Testis (tissue), 3 donors: ENCODE measurements around the gene GAB2. TPM values are rescaled to one million over a fixed set of nuclear protein-coding genes. Genes with fewer than 3 reads are reported as not detected.

Experiments used
- DNase-seq: peaks from one replicate; pipeline ENCODE4 v3.0.0-alpha.2; 2019
- H3K27ac ChIP-seq, 2 donors: fragments of 200-600 bp; sonication (generic); one replicate each; pipeline ENCODE4 v1.5.1; 2019
- H3K27me3 ChIP-seq: fragments of 200-600 bp; sonication (generic); one replicate; pipeline ENCODE4 v1.5.1; 2019
- H3K36me3 ChIP-seq: fragments of 200-600 bp; sonication (generic); one replicate; pipeline ENCODE4 v1.5.1; 2017; ENCODE audit warnings: low read depth; ENCODE audit errors: missing control alignments
- H3K4me1 ChIP-seq: fragments of 200-600 bp; sonication (generic); one replicate; pipeline ENCODE4 v1.5.1; 2019
- H3K4me3 ChIP-seq, 2 donors: fragments of 200-600 bp; sonication (generic); one replicate each; pipeline ENCODE4 v1.5.1; 2017 to 2019
- H3K9me3 ChIP-seq: fragments of 200-600 bp; sonication (generic); one replicate; pipeline ENCODE4 v1.5.1; 2017
- POLR2A ChIP-seq: fragments of 450-650 bp; IDR thresholded peaks from one replicate; pipeline ENCODE4 v1.6.1; 2017; ENCODE audit warnings: antibody characterized with exemption, mild to moderate bottlenecking, moderate library complexity
- WGBS, 2 donors: methylation state at CpG; one replicate each; pipeline ENCODE4 v1.1.5; 2018; 5-methylcytosine and 5-hydroxymethylcytosine counted together
- intact Hi-C: fragments of 100-400 bp; cut with DNase I; formaldehyde crosslinking; loops from one replicate; pipeline ENCODE4 v1.15.1; 2023; ENCODE audit warnings: low total_unique reads
- polyA plus RNA-seq: library from polyadenylated mRNA; stranded (reverse); fragments of 350-450 nt; fragmentation: Illumina TruSeq; extraction: RNeasy Lipid Tissue Mini Kit (QIAGEN cat#74804); gene quantifications from one replicate; pipeline ENCODE4 v1.2.3, GENCODE V29; 2014; ENCODE audit warnings: low read depth, low replicate concordance; ENCODE audit not compliant: insufficient read depth
- total RNA-seq, 2 donors: library from RNA; depleted of rRNA; stranded (reverse); fragments of >200 nt; gene quantifications; one replicate each; pipeline ENCODE4 v1.2.3, GENCODE V29; 2016
- TF ChIP-seq, protein P1 (sequence below), 3 experiments: fragments of 450-650 bp in 2 of 3; fragments of 200-600 bp in 1 of 3; sonication (generic) in 1 of 3; IDR thresholded peaks; one replicate each; pipeline ENCODE4 v1.5.1; 2016 to 2019; ENCODE audit warnings: antibody characterized with exemption in 3 of 3, mild to moderate bottlenecking in 2 of 3, moderate library complexity in 1 of 3

Gene GAB2
- total and polyA plus RNA-seq, 3 donors from 2014 or later, result 9.2 to 14.3 (median 10.9) TPM

DNA sequence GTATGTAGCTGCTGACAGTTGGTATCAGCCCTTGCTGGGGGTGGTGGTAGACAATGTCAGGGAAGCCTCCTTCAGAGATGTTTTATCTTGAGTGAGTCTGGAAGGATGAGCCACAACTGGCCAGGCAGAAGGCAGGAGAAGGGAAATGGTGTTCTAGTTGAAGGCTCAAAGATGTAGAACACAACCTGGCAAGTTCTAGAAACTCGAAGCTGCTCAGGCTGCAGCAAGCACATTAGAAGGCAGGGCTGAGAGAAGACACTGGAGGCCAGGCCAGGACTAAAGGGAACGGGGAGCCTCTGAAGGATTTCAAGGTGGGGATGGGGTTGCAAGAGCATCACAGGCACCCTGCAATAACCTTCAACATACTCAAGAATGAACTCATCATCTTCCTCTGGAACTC lies 188.5 kb downstream of the GAB2 start:
- H3K4me1 ChIP-seq, result no peaks in the 10 kb centered on the region

DNA sequence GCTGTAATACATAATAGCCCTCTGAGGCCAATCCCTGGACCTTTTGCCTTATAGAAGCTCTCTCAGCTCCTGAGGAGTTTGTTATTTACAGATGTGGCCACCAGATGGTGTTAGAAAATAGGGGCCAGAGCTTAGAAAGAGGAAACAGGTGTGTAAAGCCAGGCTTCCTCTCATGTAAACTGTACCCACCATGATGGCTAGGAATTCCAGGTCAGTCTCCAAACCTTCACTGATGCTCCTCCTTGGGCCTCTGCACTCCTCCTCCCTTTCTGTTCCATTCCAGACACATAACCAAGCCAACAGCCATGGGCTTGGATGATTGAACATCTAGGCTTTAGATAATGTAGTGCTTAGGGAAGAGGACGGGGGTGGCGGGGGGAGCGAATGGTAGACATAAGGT lies 189.2 kb downstream of the GAB2 start:
- Histone ChIP-seq H3K36me3 (no peaks in the 10 kb centered on the region), H3K4me1 (no peaks in the 10 kb centered on the region), H3K27me3 (no peaks in the 10 kb centered on the region), H3K27ac (no peak overlapping the region), H3K4me3 (no peak overlapping the region), H3K9me3 (no peaks in the 10 kb centered on the region)
- intact Hi-C loops, result no loop called here
- no peak for DNase-seq
- TF ChIP-seq, protein P1, sequence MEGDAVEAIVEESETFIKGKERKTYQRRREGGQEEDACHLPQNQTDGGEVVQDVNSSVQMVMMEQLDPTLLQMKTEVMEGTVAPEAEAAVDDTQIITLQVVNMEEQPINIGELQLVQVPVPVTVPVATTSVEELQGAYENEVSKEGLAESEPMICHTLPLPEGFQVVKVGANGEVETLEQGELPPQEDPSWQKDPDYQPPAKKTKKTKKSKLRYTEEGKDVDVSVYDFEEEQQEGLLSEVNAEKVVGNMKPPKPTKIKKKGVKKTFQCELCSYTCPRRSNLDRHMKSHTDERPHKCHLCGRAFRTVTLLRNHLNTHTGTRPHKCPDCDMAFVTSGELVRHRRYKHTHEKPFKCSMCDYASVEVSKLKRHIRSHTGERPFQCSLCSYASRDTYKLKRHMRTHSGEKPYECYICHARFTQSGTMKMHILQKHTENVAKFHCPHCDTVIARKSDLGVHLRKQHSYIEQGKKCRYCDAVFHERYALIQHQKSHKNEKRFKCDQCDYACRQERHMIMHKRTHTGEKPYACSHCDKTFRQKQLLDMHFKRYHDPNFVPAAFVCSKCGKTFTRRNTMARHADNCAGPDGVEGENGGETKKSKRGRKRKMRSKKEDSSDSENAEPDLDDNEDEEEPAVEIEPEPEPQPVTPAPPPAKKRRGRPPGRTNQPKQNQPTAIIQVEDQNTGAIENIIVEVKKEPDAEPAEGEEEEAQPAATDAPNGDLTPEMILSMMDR (IDR thresholded peaks at IDR 0.05), result peak in 2 of 3 experiments; percentile 49 to 60
- TF ChIP-seq POLR2A, result no peak
- 96% methylated on average over 3 of the region's 3 CpGs for WGBS, 2 donors

More for the DNA sequence above, 188.5 kb downstream of the GAB2 start:
- DNase-seq, result no peak
- Histone ChIP-seq H3K9me3 (no peaks in the 10 kb centered on the region), H3K27me3 (no peaks in the 10 kb centered on the region), H3K27ac (no peak overlapping the region), H3K4me3 (no peak overlapping the region), H3K36me3 (no peaks in the 10 kb centered on the region)
- WGBS, 2 donors, result 88 to 93% methylated on average over 2 of the region's 2 CpGs
- intact Hi-C loops, result no loop called here
- TF ChIP-seq, protein P1 (IDR thresholded peaks at IDR 0.05), result no peak
- TF ChIP-seq POLR2A, result no peak

DNA sequence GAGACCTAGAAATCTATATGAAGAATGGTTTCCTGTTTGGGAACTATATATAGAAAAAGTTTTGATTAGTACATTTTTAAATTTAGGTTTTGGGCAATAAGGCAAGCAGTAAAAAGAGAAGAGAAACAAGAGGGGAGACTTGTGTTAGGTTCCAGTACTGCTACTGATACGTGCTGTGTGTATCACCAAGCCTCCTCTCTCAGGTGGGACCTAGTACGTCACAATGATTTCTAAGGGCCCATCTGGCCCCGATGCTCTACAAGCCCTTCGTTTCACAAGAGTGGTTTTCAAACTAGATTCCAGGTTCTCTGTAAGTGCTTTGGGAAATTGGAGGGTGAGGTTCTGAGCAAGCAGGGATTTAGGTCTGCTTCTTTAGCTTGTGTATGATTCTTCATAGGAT lies 189.7 kb downstream of the GAB2 start:
- Histone ChIP-seq H3K4me3 (no peak overlapping the region), H3K36me3 (no peaks in the 10 kb centered on the region), H3K27ac (no peak overlapping the region), H3K9me3 (no peaks in the 10 kb centered on the region), H3K4me1 (no peaks in the 10 kb centered on the region), H3K27me3 (no peaks in the 10 kb centered on the region)
- no peak for DNase-seq
- intact Hi-C loops, result no loop called here
- no peak for TF ChIP-seq POLR2A
- TF ChIP-seq, protein P1 (IDR thresholded peaks at IDR 0.05), result no peak
- 86 to 93% methylated on average over 4 of the region's 4 CpGs for WGBS, 2 donors

DNA sequence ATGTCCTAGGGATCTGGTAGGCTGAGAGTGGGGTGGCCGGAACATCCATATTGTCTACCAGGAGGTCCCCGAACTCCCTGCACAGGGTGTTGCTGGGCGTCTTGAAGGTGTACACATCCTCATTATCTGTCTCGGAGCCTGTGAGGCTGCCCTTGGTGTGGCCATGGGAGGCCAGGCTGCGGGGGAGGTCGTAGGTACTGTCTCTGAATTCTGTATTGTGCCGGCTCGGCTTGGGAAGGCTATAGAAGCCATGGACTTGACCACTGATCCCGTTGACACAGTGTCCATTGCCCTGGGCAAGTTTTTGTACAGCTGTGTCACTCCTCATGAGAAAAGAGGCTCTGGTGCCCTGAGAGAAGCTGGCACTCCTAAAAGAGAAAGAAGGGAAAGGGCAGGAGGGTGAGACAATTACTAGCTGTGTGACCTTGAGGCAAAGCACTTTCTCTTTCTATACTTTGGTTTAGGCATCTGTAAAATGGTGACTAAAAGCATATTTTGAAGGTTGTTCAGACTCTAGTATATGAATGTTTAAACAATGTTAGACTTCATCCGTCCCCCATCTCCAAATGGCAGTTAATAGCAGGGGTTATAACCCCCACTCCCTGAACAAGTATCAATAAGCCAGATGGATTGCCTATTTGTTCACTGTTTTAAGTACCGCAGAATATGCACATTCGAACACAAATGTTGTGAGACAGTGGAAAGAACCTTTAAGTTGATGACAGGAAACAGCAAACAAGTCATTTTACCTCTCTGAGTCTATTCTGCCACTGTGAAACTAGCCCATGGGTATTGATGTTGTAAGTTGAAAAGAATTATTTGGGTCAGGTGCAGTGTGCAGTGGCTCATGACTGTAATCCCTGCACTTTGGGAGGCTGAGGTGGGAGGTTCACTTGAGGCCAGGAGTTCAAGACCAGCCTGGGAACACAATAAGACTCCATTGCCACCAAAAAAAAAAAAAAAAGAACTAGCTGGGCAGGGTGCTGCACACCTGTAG lies 190.6 kb downstream of the GAB2 start:
- Histone ChIP-seq H3K27ac (no peak overlapping the region), H3K4me3 (no peak overlapping the region), H3K9me3 (no peaks in the 10 kb centered on the region), H3K36me3 (no peaks in the 10 kb centered on the region), H3K27me3 (no peaks in the 10 kb centered on the region), H3K4me1 (no peaks in the 10 kb centered on the region)
- no peak for DNase-seq
- intact Hi-C loops, result no loop called here
- 73 to 95% methylated on average over 12 of the region's 12 CpGs for WGBS, 2 donors
- no peak for TF ChIP-seq POLR2A
- TF ChIP-seq, protein P1 (IDR thresholded peaks at IDR 0.05), result no peak
